SU-DHL-6 (cell line): Measurements from ENCODE around the gene FOXP3.

ENCODE experiments used
- CTCF ChIP-seq: fragments of 200-600 bp; sonication (generic); IDR thresholded peaks from one replicate; pipeline ENCODE4 v1.5.1; 2017; ENCODE audit warnings: antibody characterized with exemption, mild to moderate bottlenecking, low read length, moderate library complexity; ENCODE audit not compliant: insufficient read depth, poor library complexity, severe bottlenecking
- EZH2phosphoT487 ChIP-seq: fragments of 200-600 bp; sonication (generic), shearing (Covaris generic); conservative IDR thresholded peaks from 2 replicates; pipeline ENCODE4 v1.6.1; 2018; ENCODE audit warnings: mild to moderate bottlenecking, antibody characterized with exemption, low read length, moderate library complexity, mixed read lengths

GRCh38 chrX:49260221-49260985 lies 4.1 kb downstream of the FOXP3 start:
- TF ChIP-seq CTCF = no peak
- no peak for TF ChIP-seq EZH2phosphoT487
